Measurements from ENCODE around the gene PRRT3. TPM values are rescaled to one million over a fixed set of nuclear protein-coding genes. Genes with fewer than 3 reads are reported as not detected.

PRRT3 gene
- total and polyA plus RNA-seq, 2 of the 13 experiments (the other 11 are each of a cell fraction or from before 2014, with no cell fraction given), result 0.22 to 0.44 TPM

DNA sequence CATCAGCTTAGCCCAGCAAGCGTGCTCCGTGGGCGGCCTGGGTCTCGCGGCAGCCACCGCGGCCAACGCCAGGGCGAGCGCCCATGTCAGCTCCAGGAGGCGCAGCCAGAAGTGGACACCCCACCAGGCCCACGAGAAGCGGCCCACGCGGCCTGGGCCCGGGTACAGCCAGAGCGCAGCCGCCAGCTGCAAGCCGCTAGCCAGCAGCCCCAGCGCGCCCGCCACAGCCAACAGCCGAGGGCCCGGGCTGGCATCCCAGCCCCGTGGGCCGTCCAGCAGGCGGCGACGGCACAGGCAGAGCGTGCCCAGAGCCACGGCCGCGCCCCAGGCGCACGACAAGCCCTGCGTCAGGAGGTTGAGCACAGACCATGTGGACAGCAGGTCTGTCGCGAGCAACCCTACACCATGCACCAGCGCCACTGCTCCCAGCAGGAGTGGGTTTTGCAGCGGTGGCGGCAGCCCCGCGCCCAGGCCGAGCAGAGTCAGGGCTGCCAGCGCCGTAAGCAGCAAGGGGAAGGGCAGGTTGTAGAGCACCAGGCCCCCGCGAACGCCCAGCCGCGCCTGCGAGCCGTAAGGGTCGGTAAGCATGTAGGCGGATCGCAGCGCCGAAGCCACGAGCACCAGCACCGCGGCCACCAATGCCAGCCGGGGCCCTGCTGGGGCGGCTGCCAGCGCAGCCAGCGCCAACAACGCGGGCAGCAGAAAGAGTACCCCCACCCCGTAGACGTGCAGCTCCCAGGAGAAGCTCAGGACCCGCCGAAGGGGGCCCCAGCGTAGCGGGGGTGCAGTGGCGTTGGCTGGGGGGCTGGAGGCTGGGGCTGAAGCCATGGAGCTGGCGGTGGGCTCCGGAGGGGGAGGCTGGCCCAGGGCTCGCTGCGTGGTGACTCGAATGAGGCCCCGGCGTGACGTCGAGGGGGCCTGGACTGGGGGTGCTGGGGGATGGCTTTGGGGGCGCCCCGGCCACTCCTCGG, 4.9 kb downstream of the PRRT3 start (continued):
- TF ChIP-seq, protein P1, sequence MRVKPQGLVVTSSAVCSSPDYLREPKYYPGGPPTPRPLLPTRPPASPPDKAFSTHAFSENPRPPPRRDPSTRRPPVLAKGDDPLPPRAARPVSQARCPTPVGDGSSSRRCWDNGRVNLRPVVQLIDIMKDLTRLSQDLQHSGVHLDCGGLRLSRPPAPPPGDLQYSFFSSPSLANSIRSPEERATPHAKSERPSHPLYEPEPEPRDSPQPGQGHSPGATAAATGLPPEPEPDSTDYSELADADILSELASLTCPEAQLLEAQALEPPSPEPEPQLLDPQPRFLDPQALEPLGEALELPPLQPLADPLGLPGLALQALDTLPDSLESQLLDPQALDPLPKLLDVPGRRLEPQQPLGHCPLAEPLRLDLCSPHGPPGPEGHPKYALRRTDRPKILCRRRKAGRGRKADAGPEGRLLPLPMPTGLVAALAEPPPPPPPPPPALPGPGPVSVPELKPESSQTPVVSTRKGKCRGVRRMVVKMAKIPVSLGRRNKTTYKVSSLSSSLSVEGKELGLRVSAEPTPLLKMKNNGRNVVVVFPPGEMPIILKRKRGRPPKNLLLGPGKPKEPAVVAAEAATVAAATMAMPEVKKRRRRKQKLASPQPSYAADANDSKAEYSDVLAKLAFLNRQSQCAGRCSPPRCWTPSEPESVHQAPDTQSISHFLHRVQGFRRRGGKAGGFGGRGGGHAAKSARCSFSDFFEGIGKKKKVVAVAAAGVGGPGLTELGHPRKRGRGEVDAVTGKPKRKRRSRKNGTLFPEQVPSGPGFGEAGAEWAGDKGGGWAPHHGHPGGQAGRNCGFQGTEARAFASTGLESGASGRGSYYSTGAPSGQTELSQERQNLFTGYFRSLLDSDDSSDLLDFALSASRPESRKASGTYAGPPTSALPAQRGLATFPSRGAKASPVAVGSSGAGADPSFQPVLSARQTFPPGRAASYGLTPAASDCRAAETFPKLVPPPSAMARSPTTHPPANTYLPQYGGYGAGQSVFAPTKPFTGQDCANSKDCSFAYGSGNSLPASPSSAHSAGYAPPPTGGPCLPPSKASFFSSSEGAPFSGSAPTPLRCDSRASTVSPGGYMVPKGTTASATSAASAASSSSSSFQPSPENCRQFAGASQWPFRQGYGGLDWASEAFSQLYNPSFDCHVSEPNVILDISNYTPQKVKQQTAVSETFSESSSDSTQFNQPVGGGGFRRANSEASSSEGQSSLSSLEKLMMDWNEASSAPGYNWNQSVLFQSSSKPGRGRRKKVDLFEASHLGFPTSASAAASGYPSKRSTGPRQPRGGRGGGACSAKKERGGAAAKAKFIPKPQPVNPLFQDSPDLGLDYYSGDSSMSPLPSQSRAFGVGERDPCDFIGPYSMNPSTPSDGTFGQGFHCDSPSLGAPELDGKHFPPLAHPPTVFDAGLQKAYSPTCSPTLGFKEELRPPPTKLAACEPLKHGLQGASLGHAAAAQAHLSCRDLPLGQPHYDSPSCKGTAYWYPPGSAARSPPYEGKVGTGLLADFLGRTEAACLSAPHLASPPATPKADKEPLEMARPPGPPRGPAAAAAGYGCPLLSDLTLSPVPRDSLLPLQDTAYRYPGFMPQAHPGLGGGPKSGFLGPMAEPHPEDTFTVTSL (CRISPR knock-in tag; IDR thresholded peaks at IDR 0.05; ENCODE audit: borderline replicate concordance), result no peak; the same call in 1 of the 2 replicates
- TF ChIP-seq ZNF557 (CRISPR knock-in tag; IDR thresholded peaks at IDR 0.05), result peak; percentile 80; the same call in 1 of the 2 replicates
- TF ChIP-seq IKZF1 (IDR thresholded peaks at IDR 0.05), result no peak
- TF ChIP-seq ZSCAN5A (CRISPR knock-in tag; IDR thresholded peaks at IDR 0.05; ENCODE audit: borderline replicate concordance), result 0 out of 2 replicates have a peak, but pooled peaks have one; percentile 21
- peak; percentile 96; the same call in 1 of the 2 replicates for TF ChIP-seq ZNF784 (CRISPR knock-in tag; IDR thresholded peaks at IDR 0.05; ENCODE audit: borderline replicate concordance)
- no peak for TF ChIP-seq ZC3H4 (CRISPR knock-in tag; IDR thresholded peaks at IDR 0.05; ENCODE audit: borderline replicate concordance)
- peak; percentile 62; the same call in 1 of the 2 replicates for TF ChIP-seq TP53 (CRISPR knock-in tag; conservative IDR thresholded peaks at IDR 0.05)
- TF ChIP-seq RFX1 (IDR thresholded peaks at IDR 0.05), result no peak
- TF ChIP-seq HBP1 (CRISPR knock-in tag; IDR thresholded peaks at IDR 0.05; ENCODE audit: low read depth), result peak; percentile 89; the same call in 1 of the 2 replicates
- TF ChIP-seq STAT6 (CRISPR knock-in tag; IDR thresholded peaks at IDR 0.05; ENCODE audit: borderline replicate concordance), result no peak; the same call in 1 of the 2 replicates
- no peak for TF ChIP-seq SNAPC2 (CRISPR knock-in tag; IDR thresholded peaks at IDR 0.05)
- no peak for TF ChIP-seq SOX6 (IDR thresholded peaks at IDR 0.05)
- TF ChIP-seq SOX6 (CRISPR knock-in tag; IDR thresholded peaks at IDR 0.05), result peak; percentile 57
- TF ChIP-seq ZNF879 (CRISPR knock-in tag; IDR thresholded peaks at IDR 0.05), result no peak; the same call in 1 of the 2 replicates

Measured in HepG2 (cell line).